Measurements from ENCODE around the gene CENPQ. TPM values are rescaled to one million over a fixed set of nuclear protein-coding genes. Genes with fewer than 3 reads are reported as not detected.

The CENPQ gene
- total RNA-seq, 2 experiments from 2014 or later = 14.6 to 17.5 TPM

GRCh38 chr6:49499623-49500022 lies 36.5 kb downstream of the CENPQ start, which contains the start of gene GLYATL3:
TSS of gene GLYATL3 (plus strand) at chr6:49499923. CDS start at chr6:49511991, 12,068 bp downstream.
- CTCF ChIA-PET = no interaction called here

GRCh38 chr6:49504666-49505065 lies 41.5 kb downstream of the CENPQ start:
- CTCF ChIA-PET = no interaction called here
- peaks cover 13% of the 10 kb centered on the region for H3K27me3 Mint-ChIP-seq
- no peak for ATAC-seq
- intact Hi-C loops (cut with micrococcal nuclease) = no loop called here
- no peaks in the 10 kb centered on the region for H3K9me3 Mint-ChIP-seq
- DNase-seq = no peak
- no peaks in the 10 kb centered on the region for H3K4me1 Mint-ChIP-seq (ENCODE audit: low read depth)
- H3K27ac Mint-ChIP-seq = no peak overlapping the region
- H3K4me3 Mint-ChIP-seq = no peak overlapping the region
- POLR2A ChIA-PET = no interaction called here
- no peaks in the 10 kb centered on the region for H3K36me3 Mint-ChIP-seq (ENCODE audit: low read depth)
- no peak for TF ChIP-seq CTCF (IDR thresholded peaks at IDR 0.05)

More at GRCh38 chr6:49499623-49500022, 36.5 kb downstream of the CENPQ start, which contains the start of gene GLYATL3:
- POLR2A ChIA-PET = no interaction called here
- no peak for TF ChIP-seq CTCF (IDR thresholded peaks at IDR 0.05)
- no peak within 1 kb of the TSS for H3K27ac Mint-ChIP-seq
- no peaks in the 10 kb centered on the region for H3K4me1 Mint-ChIP-seq (ENCODE audit: low read depth)
- H3K4me3 Mint-ChIP-seq = no peak within 1 kb of the TSS
- H3K9me3 Mint-ChIP-seq = no peaks in the 10 kb centered on the region
- ATAC-seq = no peak
- no peaks in the 10 kb centered on the region for H3K36me3 Mint-ChIP-seq (ENCODE audit: low read depth)
- H3K27me3 Mint-ChIP-seq = peaks cover 4% of the 10 kb centered on the region
- DNase-seq = no peak
- intact Hi-C loops (cut with micrococcal nuclease) = no loop called here

GRCh38 chr6:49506569-49507111 lies 43.5 kb downstream of the CENPQ start:
- Mint-ChIP-seq H3K9me3 (no peaks in the 10 kb centered on the region), H3K36me3 (ENCODE audit: low read depth) (no peaks in the 10 kb centered on the region), H3K27ac (no peak overlapping the region), H3K27me3 (peaks cover 13% of the 10 kb centered on the region), H3K4me1 (ENCODE audit: low read depth) (no peaks in the 10 kb centered on the region), H3K4me3 (no peak overlapping the region)
- intact Hi-C loops (cut with micrococcal nuclease) = no loop called here
- DNase-seq = no peak
- ChIA-PET POLR2A (no interaction called here), CTCF (interaction anchor here (1.5 kb wide), 1 partner anchor 97 kb away, joined by 4 read pairs; no protein-coding TSS in a partner anchor)
- no peak for TF ChIP-seq CTCF (IDR thresholded peaks at IDR 0.05)
- ATAC-seq = no peak

- TF ChIP-seq CTCF (IDR thresholded peaks at IDR 0.05) = no peak
- Mint-ChIP-seq H3K4me1 (ENCODE audit: low read depth) (no peaks in the 10 kb centered on the region), H3K27me3 (peaks cover 12% of the 10 kb centered on the region), H3K4me3 (no peak overlapping the region), H3K27ac (no peak overlapping the region), H3K36me3 (ENCODE audit: low read depth) (no peaks in the 10 kb centered on the region), H3K9me3 (no peaks in the 10 kb centered on the region)
- DNase-seq (no peak), ATAC-seq (no peak)
- intact Hi-C loops (cut with micrococcal nuclease) = no loop called here
- ChIA-PET CTCF (no interaction called here), POLR2A (no interaction called here)
Measured at GRCh38 chr6:49509342-49509741, 46.2 kb downstream of the CENPQ start.

GRCh38 chr6:49513153-49513989 lies 50.2 kb downstream of the CENPQ start:
- ChIA-PET CTCF (no interaction called here), POLR2A (no interaction called here)
- no peaks in the 10 kb centered on the region for H3K9me3 Mint-ChIP-seq
- H3K27me3 Mint-ChIP-seq = peaks cover 8% of the 10 kb centered on the region
- ATAC-seq (no peak), DNase-seq (no peak)
- intact Hi-C loops (cut with micrococcal nuclease) = no loop called here
- no peak overlapping the region for H3K4me3 Mint-ChIP-seq
- no peak for TF ChIP-seq CTCF (IDR thresholded peaks at IDR 0.05)
- H3K36me3 Mint-ChIP-seq (ENCODE audit: low read depth) = no peaks in the 10 kb centered on the region
- no peaks in the 10 kb centered on the region for H3K4me1 Mint-ChIP-seq (ENCODE audit: low read depth)
- H3K27ac Mint-ChIP-seq = no peak overlapping the region
